OCI-LY7 (cell line): ENCODE results near the gene GFI1B. TPM values are rescaled to one million over a fixed set of nuclear protein-coding genes. Genes with fewer than 3 reads are reported as not detected.

ENCODE experiments used
- BruUV-seq: library from RNA; stranded (reverse); fragments of 400-500 nt; replicated peaks from 2 replicates; lab custom pipeline; 2021; lab: Mats Ljungman, UMichigan
- CTCF ChIA-PET: fragments of 300-600 bp; sonication (Branson Sonifier 250); formaldehyde crosslinking; loops from one replicate; lab custom pipeline; 2022; ENCODE audit warnings: antibody characterized with exemption; ENCODE audit not compliant: unreplicated experiment; lab: Charles Lee
- POLR2A ChIA-PET: fragments of 300-600 bp; sonication (Branson Sonifier 250); formaldehyde crosslinking; loops from one replicate; lab custom pipeline; 2022; ENCODE audit warnings: antibody characterized with exemption; lab: Charles Lee
- DNase-seq: peaks from one replicate; pipeline ENCODE4 v3.0.0-alpha.2; 2015; ENCODE audit warnings: low spot score
- H2AFZ ChIP-seq: fragments of 200-600 bp; sonication (generic), shearing (Covaris generic); 2 replicates; pipeline ENCODE4 v1.6.1; 2014; ENCODE audit warnings: mild to moderate bottlenecking, antibody characterized with exemption, low read length, moderate library complexity
- H3K27ac ChIP-seq: fragments of 200-600 bp; sonication (generic); 2 replicates; pipeline ENCODE4 v1.5.1; 2014; ENCODE audit warnings: mixed run types, low read depth, mild to moderate bottlenecking, moderate library complexity, low read length, inconsistent platforms; ENCODE audit not compliant: poor library complexity, severe bottlenecking
- H3K36me3 ChIP-seq: fragments of 200-600 bp; sonication (generic); 2 replicates; pipeline ENCODE4 v1.6.1; 2014; ENCODE audit warnings: mild to moderate bottlenecking, antibody characterized with exemption, low read length, moderate library complexity, mixed read lengths; ENCODE audit not compliant: insufficient read depth
- H3K4me1 ChIP-seq: fragments of 200-600 bp; sonication (generic); 2 replicates; pipeline ENCODE4 v1.5.1; 2014; ENCODE audit warnings: mild to moderate bottlenecking, low read length; ENCODE audit not compliant: insufficient read depth, poor library complexity, severe bottlenecking
- H3K4me2 ChIP-seq: fragments of 200-600 bp; sonication (generic); 2 replicates; pipeline ENCODE4 v1.6.1; 2014; ENCODE audit warnings: mild to moderate bottlenecking, low read length
- H3K4me3 ChIP-seq: fragments of 200-600 bp; sonication (generic); 2 replicates; pipeline ENCODE4 v1.5.1; 2014; ENCODE audit warnings: mild to moderate bottlenecking, low read depth, low read length; ENCODE audit not compliant: poor library complexity, severe bottlenecking
- H3K79me2 ChIP-seq: fragments of 200-600 bp; sonication (generic); 2 replicates; pipeline ENCODE4 v1.6.1; 2016; ENCODE audit warnings: low read depth, mild to moderate bottlenecking, low read length, moderate library complexity, mixed read lengths; ENCODE audit not compliant: insufficient read depth
- H3K9me2 ChIP-seq: fragments of 200-600 bp; sonication (generic); 2 replicates; pipeline ENCODE4 v1.6.1; 2016; ENCODE audit warnings: mild to moderate bottlenecking, low read length, mixed read lengths; ENCODE audit not compliant: insufficient read depth
- H3K9me3 ChIP-seq: fragments of 200-600 bp; sonication (generic); 2 replicates; pipeline ENCODE4 v1.6.1; 2014; ENCODE audit warnings: mild to moderate bottlenecking, mixed run types, low read length, mixed read lengths
- H4K20me1 ChIP-seq: fragments of 200-600 bp; sonication (generic); 2 replicates; pipeline ENCODE4 v1.6.1; 2014; ENCODE audit warnings: mild to moderate bottlenecking, antibody characterized with exemption, low read length, moderate library complexity, mixed read lengths; ENCODE audit not compliant: insufficient read depth
- CTCF ChIP-seq: fragments of 200-600 bp; sonication (generic); conservative IDR thresholded peaks from 2 replicates; pipeline ENCODE4 v1.5.1; 2014; ENCODE audit warnings: mild to moderate bottlenecking, antibody characterized with exemption, low read length, moderate library complexity, mixed read lengths
- EZH2phosphoT487 ChIP-seq: fragments of 200-600 bp; sonication (generic); IDR thresholded peaks from 2 replicates; pipeline ENCODE4 v1.6.1; 2018; ENCODE audit warnings: low read depth, borderline replicate concordance, mild to moderate bottlenecking, mixed run types, antibody characterized with exemption, low read length, moderate library complexity, mixed read lengths
- intact Hi-C: fragments of 100-400 bp; cut with micrococcal nuclease; formaldehyde crosslinking; loops from one replicate; pipeline ENCODE4 v1.10.0; 2022; ENCODE audit not compliant: unreplicated experiment
- total RNA-seq, 2 experiments: library from RNA; depleted of rRNA in 1 of 2; stranded (reverse); fragments of >200 nt in 1 of 2; shearing (Covaris generic) in 1 of 2; gene quantifications; 2 replicates each; pipeline ENCODE4 v1.2.3, GENCODE V29; 2014 to 2022

GFI1B gene
- total RNA-seq, 2 experiments from 2014 or later, result 0.50 to 4.9 TPM

DNA sequence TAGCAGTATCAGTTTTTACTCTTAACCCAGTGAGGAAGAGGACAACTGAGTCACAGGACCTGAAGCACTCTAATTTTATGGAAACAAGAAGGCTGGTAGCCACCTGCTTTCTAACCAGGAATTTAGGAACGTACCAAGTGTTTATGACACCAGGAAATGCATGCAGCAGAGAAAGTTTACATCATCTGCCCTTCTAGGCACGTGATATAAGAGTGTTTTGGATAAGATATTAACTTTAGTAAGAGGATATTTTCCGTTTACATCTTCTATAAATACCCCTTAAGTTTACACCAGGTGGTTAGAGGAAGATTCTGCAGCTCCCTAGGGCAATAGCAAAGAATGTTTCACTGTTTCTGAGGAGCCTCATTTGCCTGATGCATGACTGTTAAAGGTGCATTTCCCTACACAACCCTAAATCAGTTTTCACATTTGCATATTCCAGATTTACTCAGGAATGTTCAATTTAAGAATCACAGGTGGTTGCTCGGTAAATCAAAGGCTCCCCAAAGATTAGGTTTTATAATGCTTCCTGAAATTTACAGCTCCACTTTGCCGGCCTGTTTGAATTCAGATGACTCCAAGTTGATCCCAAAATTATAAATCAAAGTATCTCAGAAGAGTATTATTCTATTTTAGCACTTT lies 35.8 kb upstream of the GFI1B start:
- H3K27ac ChIP-seq, result peak overlapping the region; percentile 86
- intact Hi-C loops, result no loop called here

DNA sequence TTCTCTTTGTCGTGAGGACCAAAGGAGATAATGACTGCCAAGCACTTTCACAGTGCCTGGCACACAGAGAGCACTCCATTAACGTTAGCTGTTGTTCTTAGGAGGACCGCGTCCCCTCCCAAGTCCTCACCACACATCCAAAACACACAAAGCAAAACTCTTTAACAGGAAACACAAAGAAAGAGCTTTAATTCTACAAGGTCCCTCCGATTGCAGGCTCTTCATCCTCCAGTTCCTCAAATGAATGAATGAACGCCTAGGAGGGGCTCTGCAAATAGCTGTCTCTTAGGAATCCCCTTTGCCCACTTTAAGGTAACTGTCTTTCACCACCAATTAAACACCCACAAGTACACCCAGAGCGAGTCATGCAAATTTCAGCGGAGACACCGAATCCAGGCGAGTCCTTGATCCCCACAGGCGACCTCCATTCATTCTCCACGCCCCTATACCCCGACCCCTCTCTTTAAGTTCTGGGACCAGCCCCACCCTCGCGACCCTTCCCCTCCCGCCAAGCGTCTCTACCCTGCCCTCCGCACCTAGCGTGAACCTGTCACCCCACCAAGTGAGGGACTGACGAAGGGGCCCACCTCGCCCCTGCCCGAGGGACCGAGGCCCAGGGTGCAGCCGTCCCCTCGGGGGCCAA lies 34.7 kb upstream of the GFI1B start:
- TF ChIP-seq EZH2phosphoT487, result no peak
- TF ChIP-seq CTCF, result no peak
- H3K9me2 ChIP-seq, result no peaks in the 10 kb centered on the region
- peak; percentile 47 for DNase-seq
- H2AFZ ChIP-seq, result peak overlapping the region; percentile 29; the same call in 1 of the 2 replicates
- peak overlapping the region; percentile 97 for H3K4me2 ChIP-seq
- ChIA-PET CTCF (no interaction called here), POLR2A (interaction anchor here (0.6 to 1.7 kb wide), 6 partner anchors 9 to 280 kb away, joined by 3 to 7 read pairs (median 4); partner anchors contain the start of gene GTF3C5)
- H3K4me3 ChIP-seq, result peak overlapping the region; percentile 95
- H3K9me3 ChIP-seq, result no peaks in the 10 kb centered on the region
- peaks cover 41% of the 10 kb centered on the region for H3K4me1 ChIP-seq
- intact Hi-C loops, result no loop called here
- H3K27ac ChIP-seq, result peak overlapping the region; percentile 86
- H3K36me3 ChIP-seq, result no peaks in the 10 kb centered on the region; the same call in 1 of the 2 replicates
- BruUV-seq, result TSS peak; percentile 79
- peaks cover 12% of the 10 kb centered on the region; the same call in 1 of the 2 replicates for H4K20me1 ChIP-seq
- H3K79me2 ChIP-seq, result peaks cover 55% of the 10 kb centered on the region

More for the DNA sequence above, 35.8 kb upstream of the GFI1B start:
- Histone ChIP-seq H3K4me2 (peak overlapping the region; percentile 97), H3K9me3 (no peaks in the 10 kb centered on the region), H4K20me1 (peaks cover 12% of the 10 kb centered on the region; the same call in 1 of the 2 replicates), H3K4me3 (peak overlapping the region; percentile 95), H2AFZ (no peak overlapping the region), H3K9me2 (no peaks in the 10 kb centered on the region), H3K4me1 (peaks cover 41% of the 10 kb centered on the region), H3K36me3 (peaks cover 3% of the 10 kb centered on the region; the same call in 1 of the 2 replicates), H3K79me2 (peaks cover 67% of the 10 kb centered on the region)
- no TSS peak for BruUV-seq
- CTCF ChIA-PET, result no interaction called here
- peak; percentile 80 for DNase-seq
- POLR2A ChIA-PET, result interaction anchor here (0.7 to 1.5 kb wide), 2 partner anchors 88 to 590 kb away, joined by 3 to 5 read pairs; partner anchors contain the start of gene GTF3C5
- TF ChIP-seq CTCF, result no peak
- TF ChIP-seq EZH2phosphoT487, result no peak
